Eye (tissue), 1 donor: ENCODE results near the gene NLRC5.
"Not testable (repeated sequence)": the region's sequence is repeated elsewhere in the genome, so short reads cannot be mapped to it uniquely, and the experiment has no call there.

Experiments
- DNase-seq: peaks from one replicate; pipeline ENCODE4 v3.0.0-alpha.2; 2015

Gene NLRC5

GRCh38 chr16:56982695-56983094, 6.7 kb upstream of the NLRC5 start:
- no peak for DNase-seq

GRCh38 chr16:56983211-56983751, 6.1 kb upstream of the NLRC5 start:
- no peak for DNase-seq

GRCh38 chr16:56984639-56985038, 4.7 kb upstream of the NLRC5 start:
- no peak for DNase-seq

- no peak for DNase-seq
These were observed 3.9 kb upstream of the NLRC5 start for GRCh38 chr16:56985288-56985961.

- no peak for DNase-seq
These were observed 3.4 kb upstream of the NLRC5 start for GRCh38 chr16:56985962-56986360.

- DNase-seq, result no peak
These were observed 3.0 kb upstream of the NLRC5 start for GRCh38 chr16:56986361-56986760.

GRCh38 chr16:56986908-56987307, 2.4 kb upstream of the NLRC5 start:
- DNase-seq, result not testable (repeated sequence)

GRCh38 chr16:56987692-56988091, 1.7 kb upstream of the NLRC5 start:
- no peak for DNase-seq

- DNase-seq, result no peak
These were observed 1.0 kb upstream of the NLRC5 start for GRCh38 chr16:56988161-56988947.

- DNase-seq, result no peak
These were observed 631 bp downstream of the NLRC5 start for GRCh38 chr16:56989988-56990387.

- no peak for DNase-seq
These were observed 1.3 kb downstream of the NLRC5 start for GRCh38 chr16:56990407-56991286.

- not testable (repeated sequence) for DNase-seq
These were observed 3.1 kb downstream of the NLRC5 start for GRCh38 chr16:56992431-56992830.

- no peak for DNase-seq
These were observed 3.8 kb downstream of the NLRC5 start for GRCh38 chr16:56993204-56993603.

GRCh38 chr16:56994311-56994710, 5.0 kb downstream of the NLRC5 start:
- no peak for DNase-seq

- DNase-seq, result no peak
These were observed 5.9 kb downstream of the NLRC5 start for GRCh38 chr16:56995136-56995805.

GRCh38 chr16:56997264-56997663, 7.9 kb downstream of the NLRC5 start:
- DNase-seq, result no peak

- no peak for DNase-seq
These were observed 8.6 kb downstream of the NLRC5 start for GRCh38 chr16:56997931-56998330.

GRCh38 chr16:56998352-56998751, 9.0 kb downstream of the NLRC5 start:
- no peak for DNase-seq

- DNase-seq, result no peak
These were observed 9.5 kb downstream of the NLRC5 start for GRCh38 chr16:56998861-56999260.

- no peak for DNase-seq
These were observed 10.3 kb downstream of the NLRC5 start for GRCh38 chr16:56999409-57000270.

- DNase-seq, result no peak
These were observed 11.1 kb downstream of the NLRC5 start for GRCh38 chr16:57000271-57001025.
